OCI-LY3 (cell line): ENCODE measurements around the gene CPAMD8.

Experiments
- EZH2phosphoT487 ChIP-seq: fragments of 200-600 bp; shearing (Covaris generic); IDR thresholded peaks from 2 replicates; pipeline ENCODE4 v1.6.1; 2018; ENCODE audit warnings: antibody characterized with exemption, mixed run types, low read depth
- TF ChIP-seq, protein P1 (sequence below): fragments of 200-600, 300-600 bp; sonication (generic); IDR thresholded peaks from 2 replicates; pipeline ENCODE4 v1.5.1; 2014; ENCODE audit warnings: antibody characterized with exemption, low read length, low read depth

- TF ChIP-seq, protein P1, sequence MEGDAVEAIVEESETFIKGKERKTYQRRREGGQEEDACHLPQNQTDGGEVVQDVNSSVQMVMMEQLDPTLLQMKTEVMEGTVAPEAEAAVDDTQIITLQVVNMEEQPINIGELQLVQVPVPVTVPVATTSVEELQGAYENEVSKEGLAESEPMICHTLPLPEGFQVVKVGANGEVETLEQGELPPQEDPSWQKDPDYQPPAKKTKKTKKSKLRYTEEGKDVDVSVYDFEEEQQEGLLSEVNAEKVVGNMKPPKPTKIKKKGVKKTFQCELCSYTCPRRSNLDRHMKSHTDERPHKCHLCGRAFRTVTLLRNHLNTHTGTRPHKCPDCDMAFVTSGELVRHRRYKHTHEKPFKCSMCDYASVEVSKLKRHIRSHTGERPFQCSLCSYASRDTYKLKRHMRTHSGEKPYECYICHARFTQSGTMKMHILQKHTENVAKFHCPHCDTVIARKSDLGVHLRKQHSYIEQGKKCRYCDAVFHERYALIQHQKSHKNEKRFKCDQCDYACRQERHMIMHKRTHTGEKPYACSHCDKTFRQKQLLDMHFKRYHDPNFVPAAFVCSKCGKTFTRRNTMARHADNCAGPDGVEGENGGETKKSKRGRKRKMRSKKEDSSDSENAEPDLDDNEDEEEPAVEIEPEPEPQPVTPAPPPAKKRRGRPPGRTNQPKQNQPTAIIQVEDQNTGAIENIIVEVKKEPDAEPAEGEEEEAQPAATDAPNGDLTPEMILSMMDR: no peak
- TF ChIP-seq EZH2phosphoT487: no peak
Observed at GRCh38 chr19:16878181-16878965, 148.2 kb downstream of the CPAMD8 start.
